H1 (cell line): ENCODE results near the gene SPACA5B. TPM values are rescaled to one million over a fixed set of nuclear protein-coding genes. Genes with fewer than 3 reads are reported as not detected.

Experiments used
- CHD1 ChIP-seq: IDR thresholded peaks from 2 replicates; pipeline ENCODE4 v1.6.1; 2012; ENCODE audit warnings: low read depth, low read length, improper control_type of control experiment
- EP300 ChIP-seq, 2 experiments: IDR thresholded peaks; 1 replicate in 1 of 2; 2 replicates in 1 of 2; pipeline ENCODE4 v1.6.1; 2011 to 2012; ENCODE audit warnings: low read depth in 2 of 2, low read length in 2 of 2, mild to moderate bottlenecking in 2 of 2, borderline replicate concordance in 1 of 2, inconsistent platforms in 1 of 2, moderate library complexity in 1 of 2
- PHF8 ChIP-seq: fragments of 200-600 bp; sonication (generic); conservative IDR thresholded peaks from 2 replicates; pipeline ENCODE4 v1.7.1; 2012; ENCODE audit warnings: low read depth, mild to moderate bottlenecking, inconsistent platforms, low read length, moderate library complexity
- RNF2 ChIP-seq: fragments of 200-900, 300-1000 bp; sonication (generic); IDR thresholded peaks from 2 replicates; pipeline ENCODE4 v1.7.1; 2016; ENCODE audit warnings: borderline replicate concordance, low read depth, mild to moderate bottlenecking, antibody characterized with exemption, low read length; ENCODE audit not compliant: poor library complexity, severe bottlenecking; ENCODE audit errors: missing control alignments
- polyA plus RNA-seq, 7 experiments: library from polyadenylated mRNA; depleted of rRNA in 3 of 7; stranded (reverse) in 5 of 7; unstranded in 2 of 7; fragments of >200 nt in 5 of 7; fragments of 200-250 nt in 2 of 7; gene quantifications; 1 replicate in 5 of 7; 2 replicates in 1 of 7; 4 replicates in 1 of 7; pipeline versions ENCODE4 v1.2.1 to v1.2.3, GENCODE V29; 2011 to 2013; ENCODE audit warnings: missing spikeins in 2 of 7, mixed read lengths in 2 of 7
- total RNA-seq: library from RNA; stranded (reverse); fragmentation: NEBNext Ultra II Directional; extraction: Animal tissue kit (Norgen Biotek cat#: 25700); gene quantifications from 2 replicates; pipeline ENCODE4 v1.2.1, GENCODE V29; 2021
- TF ChIP-seq, protein P1 (sequence below): fragments of 300-600 bp; sonication (generic); IDR thresholded peaks from 2 replicates; pipeline ENCODE4 v1.7.1; 2012; ENCODE audit warnings: low read length, moderate library complexity, mild to moderate bottlenecking, inconsistent platforms; ENCODE audit not compliant: insufficient replicate concordance

SPACA5B gene
- total and polyA plus RNA-seq, 2 of the 8 experiments (the other 6 are each of a cell fraction or from before 2014, with no cell fraction given), result not detected

DNA sequence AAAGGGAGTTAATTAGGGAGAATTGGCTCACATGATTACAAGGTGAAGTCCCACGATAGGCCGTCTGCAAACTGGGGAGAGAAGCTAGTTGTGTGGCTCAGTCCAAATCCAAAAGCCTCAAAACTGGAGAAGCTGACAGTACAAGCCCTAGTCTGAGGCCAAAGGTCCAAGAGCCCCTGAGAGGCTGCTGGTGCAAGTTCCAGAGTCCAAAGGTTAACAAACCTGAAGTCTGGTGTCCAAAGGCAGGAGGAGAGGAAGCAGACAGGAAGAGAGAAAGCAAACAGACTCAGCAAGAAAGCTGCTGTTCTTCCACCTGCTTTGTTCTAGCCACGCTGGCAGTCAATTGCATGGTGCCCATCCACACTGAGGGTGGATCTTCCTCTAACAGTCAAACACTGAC lies 29.0 kb upstream of the SPACA5B start (continued):
- TF ChIP-seq, protein P1, sequence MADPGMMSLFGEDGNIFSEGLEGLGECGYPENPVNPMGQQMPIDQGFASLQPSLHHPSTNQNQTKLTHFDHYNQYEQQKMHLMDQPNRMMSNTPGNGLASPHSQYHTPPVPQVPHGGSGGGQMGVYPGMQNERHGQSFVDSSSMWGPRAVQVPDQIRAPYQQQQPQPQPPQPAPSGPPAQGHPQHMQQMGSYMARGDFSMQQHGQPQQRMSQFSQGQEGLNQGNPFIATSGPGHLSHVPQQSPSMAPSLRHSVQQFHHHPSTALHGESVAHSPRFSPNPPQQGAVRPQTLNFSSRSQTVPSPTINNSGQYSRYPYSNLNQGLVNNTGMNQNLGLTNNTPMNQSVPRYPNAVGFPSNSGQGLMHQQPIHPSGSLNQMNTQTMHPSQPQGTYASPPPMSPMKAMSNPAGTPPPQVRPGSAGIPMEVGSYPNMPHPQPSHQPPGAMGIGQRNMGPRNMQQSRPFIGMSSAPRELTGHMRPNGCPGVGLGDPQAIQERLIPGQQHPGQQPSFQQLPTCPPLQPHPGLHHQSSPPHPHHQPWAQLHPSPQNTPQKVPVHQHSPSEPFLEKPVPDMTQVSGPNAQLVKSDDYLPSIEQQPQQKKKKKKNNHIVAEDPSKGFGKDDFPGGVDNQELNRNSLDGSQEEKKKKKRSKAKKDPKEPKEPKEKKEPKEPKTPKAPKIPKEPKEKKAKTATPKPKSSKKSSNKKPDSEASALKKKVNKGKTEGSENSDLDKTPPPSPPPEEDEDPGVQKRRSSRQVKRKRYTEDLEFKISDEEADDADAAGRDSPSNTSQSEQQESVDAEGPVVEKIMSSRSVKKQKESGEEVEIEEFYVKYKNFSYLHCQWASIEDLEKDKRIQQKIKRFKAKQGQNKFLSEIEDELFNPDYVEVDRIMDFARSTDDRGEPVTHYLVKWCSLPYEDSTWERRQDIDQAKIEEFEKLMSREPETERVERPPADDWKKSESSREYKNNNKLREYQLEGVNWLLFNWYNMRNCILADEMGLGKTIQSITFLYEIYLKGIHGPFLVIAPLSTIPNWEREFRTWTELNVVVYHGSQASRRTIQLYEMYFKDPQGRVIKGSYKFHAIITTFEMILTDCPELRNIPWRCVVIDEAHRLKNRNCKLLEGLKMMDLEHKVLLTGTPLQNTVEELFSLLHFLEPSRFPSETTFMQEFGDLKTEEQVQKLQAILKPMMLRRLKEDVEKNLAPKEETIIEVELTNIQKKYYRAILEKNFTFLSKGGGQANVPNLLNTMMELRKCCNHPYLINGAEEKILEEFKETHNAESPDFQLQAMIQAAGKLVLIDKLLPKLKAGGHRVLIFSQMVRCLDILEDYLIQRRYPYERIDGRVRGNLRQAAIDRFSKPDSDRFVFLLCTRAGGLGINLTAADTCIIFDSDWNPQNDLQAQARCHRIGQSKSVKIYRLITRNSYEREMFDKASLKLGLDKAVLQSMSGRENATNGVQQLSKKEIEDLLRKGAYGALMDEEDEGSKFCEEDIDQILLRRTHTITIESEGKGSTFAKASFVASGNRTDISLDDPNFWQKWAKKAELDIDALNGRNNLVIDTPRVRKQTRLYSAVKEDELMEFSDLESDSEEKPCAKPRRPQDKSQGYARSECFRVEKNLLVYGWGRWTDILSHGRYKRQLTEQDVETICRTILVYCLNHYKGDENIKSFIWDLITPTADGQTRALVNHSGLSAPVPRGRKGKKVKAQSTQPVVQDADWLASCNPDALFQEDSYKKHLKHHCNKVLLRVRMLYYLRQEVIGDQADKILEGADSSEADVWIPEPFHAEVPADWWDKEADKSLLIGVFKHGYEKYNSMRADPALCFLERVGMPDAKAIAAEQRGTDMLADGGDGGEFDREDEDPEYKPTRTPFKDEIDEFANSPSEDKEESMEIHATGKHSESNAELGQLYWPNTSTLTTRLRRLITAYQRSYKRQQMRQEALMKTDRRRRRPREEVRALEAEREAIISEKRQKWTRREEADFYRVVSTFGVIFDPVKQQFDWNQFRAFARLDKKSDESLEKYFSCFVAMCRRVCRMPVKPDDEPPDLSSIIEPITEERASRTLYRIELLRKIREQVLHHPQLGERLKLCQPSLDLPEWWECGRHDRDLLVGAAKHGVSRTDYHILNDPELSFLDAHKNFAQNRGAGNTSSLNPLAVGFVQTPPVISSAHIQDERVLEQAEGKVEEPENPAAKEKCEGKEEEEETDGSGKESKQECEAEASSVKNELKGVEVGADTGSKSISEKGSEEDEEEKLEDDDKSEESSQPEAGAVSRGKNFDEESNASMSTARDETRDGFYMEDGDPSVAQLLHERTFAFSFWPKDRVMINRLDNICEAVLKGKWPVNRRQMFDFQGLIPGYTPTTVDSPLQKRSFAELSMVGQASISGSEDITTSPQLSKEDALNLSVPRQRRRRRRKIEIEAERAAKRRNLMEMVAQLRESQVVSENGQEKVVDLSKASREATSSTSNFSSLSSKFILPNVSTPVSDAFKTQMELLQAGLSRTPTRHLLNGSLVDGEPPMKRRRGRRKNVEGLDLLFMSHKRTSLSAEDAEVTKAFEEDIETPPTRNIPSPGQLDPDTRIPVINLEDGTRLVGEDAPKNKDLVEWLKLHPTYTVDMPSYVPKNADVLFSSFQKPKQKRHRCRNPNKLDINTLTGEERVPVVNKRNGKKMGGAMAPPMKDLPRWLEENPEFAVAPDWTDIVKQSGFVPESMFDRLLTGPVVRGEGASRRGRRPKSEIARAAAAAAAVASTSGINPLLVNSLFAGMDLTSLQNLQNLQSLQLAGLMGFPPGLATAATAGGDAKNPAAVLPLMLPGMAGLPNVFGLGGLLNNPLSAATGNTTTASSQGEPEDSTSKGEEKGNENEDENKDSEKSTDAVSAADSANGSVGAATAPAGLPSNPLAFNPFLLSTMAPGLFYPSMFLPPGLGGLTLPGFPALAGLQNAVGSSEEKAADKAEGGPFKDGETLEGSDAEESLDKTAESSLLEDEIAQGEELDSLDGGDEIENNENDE, result no peak
- TF ChIP-seq CHD1 (no peak), EP300 (IDR thresholded peaks at IDR 0.05; ENCODE audit: borderline replicate concordance in 1 of 2, low read depth in 2 of 2, low read length in 2 of 2) (no peak), RNF2 (no peak), PHF8 (no peak)
